ENCODE results near the gene DAGLA.
A peak's percentile ranks its signal among the peaks of the same experiment; 100 is the strongest.

The DAGLA gene, protein sequence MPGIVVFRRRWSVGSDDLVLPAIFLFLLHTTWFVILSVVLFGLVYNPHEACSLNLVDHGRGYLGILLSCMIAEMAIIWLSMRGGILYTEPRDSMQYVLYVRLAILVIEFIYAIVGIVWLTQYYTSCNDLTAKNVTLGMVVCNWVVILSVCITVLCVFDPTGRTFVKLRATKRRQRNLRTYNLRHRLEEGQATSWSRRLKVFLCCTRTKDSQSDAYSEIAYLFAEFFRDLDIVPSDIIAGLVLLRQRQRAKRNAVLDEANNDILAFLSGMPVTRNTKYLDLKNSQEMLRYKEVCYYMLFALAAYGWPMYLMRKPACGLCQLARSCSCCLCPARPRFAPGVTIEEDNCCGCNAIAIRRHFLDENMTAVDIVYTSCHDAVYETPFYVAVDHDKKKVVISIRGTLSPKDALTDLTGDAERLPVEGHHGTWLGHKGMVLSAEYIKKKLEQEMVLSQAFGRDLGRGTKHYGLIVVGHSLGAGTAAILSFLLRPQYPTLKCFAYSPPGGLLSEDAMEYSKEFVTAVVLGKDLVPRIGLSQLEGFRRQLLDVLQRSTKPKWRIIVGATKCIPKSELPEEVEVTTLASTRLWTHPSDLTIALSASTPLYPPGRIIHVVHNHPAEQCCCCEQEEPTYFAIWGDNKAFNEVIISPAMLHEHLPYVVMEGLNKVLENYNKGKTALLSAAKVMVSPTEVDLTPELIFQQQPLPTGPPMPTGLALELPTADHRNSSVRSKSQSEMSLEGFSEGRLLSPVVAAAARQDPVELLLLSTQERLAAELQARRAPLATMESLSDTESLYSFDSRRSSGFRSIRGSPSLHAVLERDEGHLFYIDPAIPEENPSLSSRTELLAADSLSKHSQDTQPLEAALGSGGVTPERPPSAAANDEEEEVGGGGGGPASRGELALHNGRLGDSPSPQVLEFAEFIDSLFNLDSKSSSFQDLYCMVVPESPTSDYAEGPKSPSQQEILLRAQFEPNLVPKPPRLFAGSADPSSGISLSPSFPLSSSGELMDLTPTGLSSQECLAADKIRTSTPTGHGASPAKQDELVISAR

DNA sequence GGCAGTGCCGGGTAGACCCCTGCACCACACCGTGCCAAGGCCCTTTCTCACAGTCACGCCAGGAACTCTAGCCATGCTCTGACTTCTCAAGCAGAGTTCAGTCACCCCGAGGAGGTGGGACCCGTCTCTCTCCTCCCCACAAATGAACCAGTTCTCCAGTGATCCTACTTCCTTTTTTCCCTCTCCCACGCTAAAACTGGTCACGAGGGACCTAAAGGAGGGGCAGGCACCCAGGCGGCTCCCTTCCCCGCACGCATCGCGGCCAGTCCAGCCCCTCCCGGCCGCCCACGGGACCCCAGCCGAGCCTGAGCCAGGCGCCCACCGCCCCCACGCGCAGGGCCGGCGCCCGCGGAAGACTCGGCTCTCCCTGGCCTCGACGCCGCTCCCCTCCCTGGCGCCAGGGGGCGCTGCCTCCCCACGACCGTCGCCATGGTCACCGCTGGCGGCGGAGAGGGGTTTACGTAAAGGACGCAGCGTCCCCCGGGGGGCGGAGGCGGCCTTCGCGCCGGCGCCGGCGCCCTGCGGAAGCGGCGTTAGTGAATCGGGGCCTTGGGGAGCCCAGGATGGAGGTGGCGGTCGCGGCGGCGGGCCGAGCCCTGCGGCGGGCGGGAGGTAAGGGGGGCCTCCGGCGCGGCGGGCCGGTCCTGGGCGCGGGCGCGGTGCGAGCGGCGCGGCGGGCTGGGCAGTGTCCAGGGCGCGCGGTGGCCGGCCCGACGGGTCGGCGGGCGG is at the start of gene DAGLA:
TSS of gene DAGLA (plus strand) at position 499 of the 729 bp plus-strand sequence. CDS start 39,765 bp downstream, outside the sequence.
- peak within 1 kb of the TSS; percentile 51; the same call in 1 of the 2 replicates for H3K9ac ChIP-seq (ENCODE audit: low read depth, low read length)
- no peaks in the 10 kb centered on the region for H3K9me3 ChIP-seq (ENCODE audit: control insufficient read depth, insufficient read depth, low read length)
- no peaks in the 10 kb centered on the region for H3K36me3 ChIP-seq (ENCODE audit: insufficient read depth, low read length)
- peaks cover 26% of the 10 kb centered on the region for H3K4me1 ChIP-seq (ENCODE audit: insufficient read depth, low read length)

DNA sequence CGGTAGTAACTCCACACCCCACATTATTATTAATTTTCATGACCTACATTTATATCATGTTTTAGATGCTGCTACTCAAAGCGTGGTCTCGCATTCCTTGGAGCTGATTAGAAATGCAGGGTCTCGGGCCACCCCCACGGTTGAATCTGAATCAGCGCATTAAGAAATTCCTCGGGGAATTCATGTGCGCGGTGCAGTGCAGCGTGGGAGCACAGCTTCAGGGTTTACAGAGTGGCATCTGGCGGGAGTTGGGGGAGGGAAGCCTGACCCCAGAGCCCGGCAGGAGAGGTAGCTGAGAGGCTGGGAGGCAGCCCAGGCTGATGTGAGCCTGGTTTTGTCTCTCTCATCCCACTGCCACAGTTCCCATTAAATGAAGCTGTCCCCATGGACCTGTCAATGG is 48.1 kb upstream of the DAGLA start:
- H3K9me3 ChIP-seq (ENCODE audit: control insufficient read depth, insufficient read depth, low read length), result no peaks in the 10 kb centered on the region
- H3K4me1 ChIP-seq (ENCODE audit: insufficient read depth, low read length), result peaks cover 20% of the 10 kb centered on the region
- H3K36me3 ChIP-seq (ENCODE audit: insufficient read depth, low read length), result no peaks in the 10 kb centered on the region; the same call in 1 of the 2 replicates
- H3K9ac ChIP-seq (ENCODE audit: low read depth, low read length), result no peak overlapping the region

DNA sequence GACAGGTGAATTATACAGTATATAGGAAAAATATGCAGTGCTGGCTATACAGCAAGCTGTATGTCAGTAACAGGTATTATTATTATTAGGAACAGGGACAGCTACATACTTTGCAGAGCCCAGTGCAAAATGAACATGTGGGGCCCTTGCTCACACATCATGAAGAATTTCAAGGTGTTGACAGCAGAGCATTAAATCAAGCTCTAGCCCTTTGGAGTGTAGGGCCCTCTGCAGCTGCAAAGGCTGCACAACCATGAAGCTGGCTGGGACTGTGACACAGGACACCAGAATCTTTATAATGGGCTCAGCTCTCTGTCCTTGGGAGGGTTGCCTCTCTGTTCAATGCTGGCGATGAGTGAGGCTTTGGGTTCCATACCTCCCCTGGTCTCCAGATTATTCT is 44.9 kb upstream of the DAGLA start:
- no peak overlapping the region for H3K9ac ChIP-seq (ENCODE audit: low read depth, low read length)
- no peaks in the 10 kb centered on the region; the same call in 1 of the 2 replicates for H3K36me3 ChIP-seq (ENCODE audit: insufficient read depth, low read length)
- H3K4me1 ChIP-seq (ENCODE audit: insufficient read depth, low read length), result peaks cover 12% of the 10 kb centered on the region
- H3K9me3 ChIP-seq (ENCODE audit: control insufficient read depth, insufficient read depth, low read length), result no peaks in the 10 kb centered on the region

DNA sequence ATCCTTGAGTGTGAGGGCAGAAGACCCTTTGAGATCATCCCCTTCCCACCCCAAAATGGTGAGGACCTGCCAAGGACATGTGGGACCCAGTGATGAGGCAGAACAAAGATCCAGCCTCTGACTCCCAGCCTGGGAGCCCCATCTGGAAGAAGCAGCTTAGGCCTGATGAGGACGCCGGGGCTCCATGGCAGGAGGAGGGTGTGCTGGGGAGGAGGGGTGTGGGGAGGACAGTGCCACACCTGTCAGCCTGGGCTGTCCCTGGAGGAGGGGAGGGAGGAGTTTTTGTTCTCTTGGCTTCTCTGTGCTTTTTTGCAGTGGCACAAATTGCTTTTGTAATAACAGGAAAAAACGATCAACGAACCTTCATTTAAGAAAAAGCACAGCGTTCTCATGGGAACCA is 44.4 kb upstream of the DAGLA start:
- Histone ChIP-seq H3K4me1 (ENCODE audit: insufficient read depth, low read length) (peaks cover 17% of the 10 kb centered on the region), H3K9me3 (ENCODE audit: control insufficient read depth, insufficient read depth, low read length) (no peaks in the 10 kb centered on the region), H3K36me3 (ENCODE audit: insufficient read depth, low read length) (no peaks in the 10 kb centered on the region; the same call in 1 of the 2 replicates), H3K9ac (ENCODE audit: low read depth, low read length) (no peak overlapping the region)

DNA sequence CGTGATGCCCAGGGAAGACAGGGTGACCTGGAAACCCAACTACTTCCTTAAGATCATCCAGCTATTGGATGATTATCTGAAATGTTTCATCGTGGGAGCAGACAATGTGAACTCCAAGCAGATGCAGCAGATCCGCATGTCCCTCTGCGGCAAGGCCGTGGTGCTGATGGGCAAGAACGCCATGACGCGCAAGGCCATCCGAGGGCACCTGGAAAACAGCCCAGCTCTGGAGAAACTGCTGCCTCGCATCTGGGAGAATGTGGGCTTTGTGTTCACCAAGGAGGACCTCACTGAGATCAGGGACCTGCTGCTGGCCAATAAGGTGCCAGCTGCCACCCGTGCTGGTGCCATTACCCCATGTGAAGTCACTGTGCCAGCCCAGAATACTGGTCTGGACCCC is 43.5 kb upstream of the DAGLA start:
- Histone ChIP-seq H3K4me1 (ENCODE audit: insufficient read depth, low read length) (peaks cover 17% of the 10 kb centered on the region), H3K36me3 (ENCODE audit: insufficient read depth, low read length) (no peaks in the 10 kb centered on the region; the same call in 1 of the 2 replicates), H3K9me3 (ENCODE audit: control insufficient read depth, insufficient read depth, low read length) (no peaks in the 10 kb centered on the region), H3K9ac (ENCODE audit: low read depth, low read length) (no peak overlapping the region)

DNA sequence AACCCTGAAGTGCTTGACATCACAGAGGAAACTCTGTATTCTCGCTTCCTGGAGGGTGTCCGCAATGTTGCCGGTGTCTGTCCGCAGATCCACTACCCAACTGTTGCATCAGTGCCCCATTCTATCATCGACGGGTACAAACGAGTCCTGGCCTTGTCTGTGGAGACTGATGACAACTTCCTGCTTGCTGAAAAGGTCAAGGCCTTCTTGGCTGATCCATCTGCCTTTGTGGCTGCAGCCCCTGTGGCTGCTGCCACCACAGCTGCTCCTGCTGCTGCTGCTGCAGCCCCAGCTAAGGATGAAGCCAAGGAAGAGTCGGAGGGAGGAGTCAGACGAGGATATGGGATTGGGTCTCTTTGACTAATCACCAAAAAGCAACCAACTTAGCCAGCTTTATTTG is 42.9 kb upstream of the DAGLA start:
- Histone ChIP-seq H3K9ac (ENCODE audit: low read depth, low read length) (no peak overlapping the region), H3K4me1 (ENCODE audit: insufficient read depth, low read length) (peaks cover 13% of the 10 kb centered on the region), H3K36me3 (ENCODE audit: insufficient read depth, low read length) (no peaks in the 10 kb centered on the region), H3K9me3 (ENCODE audit: control insufficient read depth, insufficient read depth, low read length) (no peaks in the 10 kb centered on the region)

DNA sequence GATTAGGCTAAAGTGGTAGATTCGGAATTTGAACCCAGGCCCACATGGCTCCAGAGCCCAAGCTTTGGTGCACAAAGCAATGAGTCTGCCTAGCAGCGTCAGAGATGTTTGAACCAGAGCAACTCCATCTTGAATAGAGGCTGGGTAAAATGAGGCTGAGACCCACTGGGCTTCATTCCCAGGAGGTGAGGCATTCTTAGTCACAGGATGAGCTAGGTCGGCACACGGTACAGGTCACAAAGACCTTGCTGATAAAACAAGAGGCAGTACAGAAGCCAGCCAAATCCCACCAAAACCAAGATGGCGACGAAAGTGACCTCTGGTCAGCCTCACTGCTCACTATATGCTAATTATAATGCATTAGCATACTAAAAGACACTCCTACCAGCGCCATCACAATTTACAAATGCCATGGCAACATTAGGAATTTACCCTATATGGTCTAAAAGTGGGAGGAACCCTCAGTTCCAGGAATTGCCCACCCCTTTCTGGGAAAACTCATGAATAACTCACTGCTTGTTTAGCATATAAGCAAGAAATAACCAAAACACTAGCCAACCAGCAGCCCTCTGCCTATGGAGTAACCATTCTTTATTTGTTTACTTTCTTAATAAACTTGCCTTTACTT is 40.3 kb upstream of the DAGLA start:
- no peaks in the 10 kb centered on the region for H3K36me3 ChIP-seq (ENCODE audit: insufficient read depth, low read length)
- H3K9ac ChIP-seq (ENCODE audit: low read depth, low read length), result no peak overlapping the region
- H3K9me3 ChIP-seq (ENCODE audit: control insufficient read depth, insufficient read depth, low read length), result no peaks in the 10 kb centered on the region
- peaks cover 10% of the 10 kb centered on the region for H3K4me1 ChIP-seq (ENCODE audit: insufficient read depth, low read length)

DNA sequence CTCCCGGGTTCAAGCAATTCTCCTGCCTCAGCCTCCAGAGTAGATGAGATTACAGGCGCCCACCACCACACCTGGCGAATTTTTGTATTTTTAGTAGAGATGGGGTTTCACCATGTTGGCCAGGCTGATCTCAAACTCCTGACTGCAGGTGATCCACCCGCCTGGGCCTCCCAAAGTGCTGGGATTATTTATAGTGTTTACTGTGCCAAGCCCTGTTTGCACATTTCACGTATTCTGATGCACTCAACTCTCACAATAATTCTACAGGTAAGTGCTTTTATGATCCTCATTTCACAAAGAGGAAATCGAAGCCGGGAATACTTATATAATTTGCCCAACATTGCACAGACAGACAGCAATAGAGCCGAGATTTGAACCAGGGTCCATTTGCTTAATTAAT is 38.0 kb upstream of the DAGLA start:
- Histone ChIP-seq H3K36me3 (ENCODE audit: insufficient read depth, low read length) (no peaks in the 10 kb centered on the region), H3K9me3 (ENCODE audit: control insufficient read depth, insufficient read depth, low read length) (no peaks in the 10 kb centered on the region)

DNA sequence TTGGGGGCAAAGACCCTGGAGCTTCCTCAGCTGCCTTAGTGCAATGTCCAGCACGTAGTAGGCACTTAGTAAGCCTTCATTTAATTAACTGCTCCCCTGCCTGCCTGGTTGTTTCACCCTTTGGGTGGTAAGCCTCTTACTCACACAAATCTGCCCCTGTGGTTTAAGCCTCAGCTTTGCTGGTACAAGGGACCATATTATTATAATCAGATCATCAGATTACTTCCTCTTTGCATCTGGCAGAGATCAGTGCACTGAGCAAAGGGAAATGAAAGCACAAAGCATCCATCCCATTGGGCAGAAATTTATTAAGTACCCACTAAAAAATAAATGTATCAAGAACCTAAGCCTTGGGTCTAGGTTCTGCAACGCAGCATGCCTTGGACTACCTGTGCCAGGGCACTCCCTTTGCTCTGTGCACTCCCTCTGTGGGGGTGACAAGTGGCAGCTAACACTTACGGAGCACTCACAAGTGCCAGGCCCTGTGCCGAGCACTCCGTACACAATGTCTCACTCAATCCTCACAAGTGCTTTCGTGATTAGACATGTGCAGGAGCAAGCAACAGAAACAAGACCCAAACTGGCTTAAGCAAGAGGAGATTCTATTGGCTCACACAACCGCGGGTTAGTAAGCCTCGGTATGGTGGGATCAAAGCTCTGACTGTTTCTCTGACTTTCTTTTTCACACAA is 34.9 kb upstream of the DAGLA start:
- H3K9me3 ChIP-seq (ENCODE audit: control insufficient read depth, insufficient read depth, low read length), result no peaks in the 10 kb centered on the region
- no peak overlapping the region for H3K9ac ChIP-seq (ENCODE audit: low read depth, low read length)
- H3K4me1 ChIP-seq (ENCODE audit: insufficient read depth, low read length), result peaks cover 4% of the 10 kb centered on the region
- H3K36me3 ChIP-seq (ENCODE audit: insufficient read depth, low read length), result no peaks in the 10 kb centered on the region

More for the DNA sequence above, 38.0 kb upstream of the DAGLA start:
- no peak overlapping the region for H3K9ac ChIP-seq (ENCODE audit: low read depth, low read length)
- peaks cover 10% of the 10 kb centered on the region for H3K4me1 ChIP-seq (ENCODE audit: insufficient read depth, low read length)

DNA sequence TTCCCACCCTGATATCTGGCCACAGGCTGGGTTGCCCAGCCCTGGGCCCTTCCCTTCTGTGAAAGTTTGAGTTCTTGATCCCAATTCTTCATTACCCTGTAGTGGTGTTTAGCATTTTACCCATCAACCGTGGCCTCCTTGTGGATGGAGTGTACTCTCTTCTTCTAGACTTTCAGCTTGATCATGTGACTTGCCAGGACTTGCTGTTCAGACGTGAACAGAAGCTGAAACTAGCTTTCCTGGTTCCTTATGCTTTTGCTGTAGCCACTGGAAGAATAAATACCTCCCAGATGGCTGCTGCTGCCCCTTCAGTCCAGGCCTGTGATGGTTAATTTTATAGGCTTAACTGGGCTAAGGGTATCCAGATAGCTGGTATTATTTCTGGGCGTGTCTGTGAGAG is 32.7 kb upstream of the DAGLA start:
- H3K9me3 ChIP-seq (ENCODE audit: control insufficient read depth, insufficient read depth, low read length), result no peaks in the 10 kb centered on the region
- no peaks in the 10 kb centered on the region for H3K36me3 ChIP-seq (ENCODE audit: insufficient read depth, low read length)
- peaks cover 3% of the 10 kb centered on the region; the same call in 1 of the 2 replicates for H3K4me1 ChIP-seq (ENCODE audit: insufficient read depth, low read length)
- no peak overlapping the region for H3K9ac ChIP-seq (ENCODE audit: low read depth, low read length)

DNA sequence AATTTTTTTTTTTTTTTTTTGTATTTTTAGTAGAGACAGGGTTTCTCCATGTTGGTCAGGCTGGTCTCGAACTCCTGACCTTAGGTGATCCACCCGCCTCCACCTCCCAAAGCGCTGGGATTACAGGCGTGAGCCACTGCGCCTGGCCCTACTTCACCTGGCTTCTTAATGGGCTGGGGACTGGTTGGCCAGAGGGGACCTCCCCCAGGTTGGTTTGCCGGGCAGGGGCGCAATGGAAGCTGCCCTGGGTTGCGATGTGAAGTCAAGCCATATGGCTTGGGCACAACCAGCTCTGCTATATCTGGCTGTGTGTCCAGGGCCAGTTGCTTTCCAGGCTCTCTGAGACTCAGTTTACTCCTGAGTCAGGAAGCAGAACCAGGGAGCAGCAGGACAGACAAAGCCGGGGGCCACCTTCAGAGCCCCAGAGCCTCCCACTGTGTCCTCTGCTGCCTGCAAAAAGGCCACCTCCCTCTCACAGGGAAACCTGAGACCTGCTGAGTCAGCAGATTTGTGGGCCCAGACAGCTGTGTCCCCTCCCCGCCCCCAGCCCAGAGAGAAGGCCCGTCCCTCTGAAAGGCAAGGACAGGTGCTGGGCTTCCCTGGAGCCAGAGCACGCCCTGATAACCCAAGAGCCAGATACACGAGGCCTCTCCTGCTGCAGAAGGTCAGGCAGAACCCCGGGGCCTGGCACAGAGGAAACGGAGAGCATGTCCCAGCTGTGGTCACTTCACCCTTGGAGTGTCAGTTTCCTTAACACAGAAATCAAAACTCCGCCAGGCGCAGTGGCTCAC is 29.2 kb upstream of the DAGLA start:
- no peaks in the 10 kb centered on the region for H3K36me3 ChIP-seq (ENCODE audit: insufficient read depth, low read length)
- peaks cover 16% of the 10 kb centered on the region; the same call in 1 of the 2 replicates for H3K4me1 ChIP-seq (ENCODE audit: insufficient read depth, low read length)
- no peak overlapping the region for H3K9ac ChIP-seq (ENCODE audit: low read depth, low read length)
- no peaks in the 10 kb centered on the region for H3K9me3 ChIP-seq (ENCODE audit: control insufficient read depth, insufficient read depth, low read length)

DNA sequence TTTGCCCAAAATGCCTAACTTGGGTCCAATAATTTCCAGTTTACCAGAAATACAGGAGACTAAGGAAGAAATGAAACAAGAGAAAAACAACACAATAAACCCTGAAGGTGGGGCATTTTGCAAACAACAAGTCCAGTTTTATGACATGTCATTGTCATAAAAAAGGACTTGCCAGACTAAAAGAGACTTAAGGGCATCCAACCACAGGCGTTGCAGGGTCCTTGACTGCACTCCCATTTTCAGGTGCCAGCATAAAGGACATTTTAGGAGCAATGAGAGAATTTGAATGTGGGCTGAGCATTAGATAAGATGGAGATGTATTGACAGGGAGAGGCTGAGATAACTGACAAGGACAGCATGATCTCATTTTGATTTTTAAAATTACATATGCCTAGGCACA is 28.1 kb upstream of the DAGLA start:
- no peaks in the 10 kb centered on the region for H3K36me3 ChIP-seq (ENCODE audit: insufficient read depth, low read length)
- H3K9me3 ChIP-seq (ENCODE audit: control insufficient read depth, insufficient read depth, low read length), result no peaks in the 10 kb centered on the region
- peaks cover 17% of the 10 kb centered on the region; the same call in 1 of the 2 replicates for H3K4me1 ChIP-seq (ENCODE audit: insufficient read depth, low read length)
- no peak overlapping the region for H3K9ac ChIP-seq (ENCODE audit: low read depth, low read length)
